22Rv1 (cell line): Measurements from ENCODE around the gene PDGFD.

Experiments used
- CTCF ChIP-seq: fragments of 450-650 bp; IDR thresholded peaks from 2 replicates; pipeline ENCODE4 v1.5.1; 2017; ENCODE audit warnings: mild to moderate bottlenecking
- ZFX ChIP-seq: fragments of 450-650 bp; IDR thresholded peaks from 2 replicates; pipeline ENCODE4 v1.6.1; 2017; ENCODE audit warnings: antibody characterized with exemption, borderline replicate concordance

GRCh38 chr11:104104201-104104600 lies 59.7 kb downstream of the PDGFD start:
- TF ChIP-seq CTCF: no peak
- TF ChIP-seq ZFX: no peak
